Inflammatory macrophage (primary cell): Measurements from ENCODE around the gene SMARCAD1.

ENCODE experiments used
- DNase-seq, 2 donors: peaks; one replicate each; pipeline ENCODE4 v3.0.0-alpha.2; 2020 to 2022
- total RNA-seq, 18 experiments: gene quantifications; one replicate each; lab custom pipeline; 2026; ENCODE audit warnings: mixed read lengths in 6 of 18, inconsistent platforms in 2 of 18; lab: John Stamatoyannopoulos, UW

SMARCAD1 gene
- total RNA-seq, result 14.6 to 99.2 (median 68.3) reads per million in 18 experiments

GRCh38 chr4:94207469-94208224 is at the start of gene SMARCAD1:
TSS of gene SMARCAD1 (plus strand) at chr4:94207865. CDS start at chr4:94208395, 530 bp downstream.
- peak; percentile 94 to 96 for DNase-seq

GRCh38 chr4:94158883-94159282 is 48.8 kb upstream of the SMARCAD1 start:
- DNase-seq, result no peak

- no peak for DNase-seq
Measured at GRCh38 chr4:94159790-94160189, 47.9 kb upstream of the SMARCAD1 start.

- DNase-seq, result no peak
Measured at GRCh38 chr4:94160774-94161173, 46.9 kb upstream of the SMARCAD1 start.

- no peak for DNase-seq
Measured at GRCh38 chr4:94165256-94165655, 42.4 kb upstream of the SMARCAD1 start.

- no peak for DNase-seq
Measured at GRCh38 chr4:94168321-94168720, 39.3 kb upstream of the SMARCAD1 start.

- no peak for DNase-seq
Measured at GRCh38 chr4:94169803-94170372, 37.8 kb upstream of the SMARCAD1 start.

- peak in 1 of 2 donors; percentile 29 for DNase-seq
Measured at GRCh38 chr4:94171616-94172015, 36.0 kb upstream of the SMARCAD1 start.

GRCh38 chr4:94175553-94176261 is 32.0 kb upstream of the SMARCAD1 start:
- DNase-seq, result no peak

- DNase-seq, result no peak
Measured at GRCh38 chr4:94177822-94178221, 29.8 kb upstream of the SMARCAD1 start.

- DNase-seq, result no peak
Measured at GRCh38 chr4:94181815-94182214, 25.9 kb upstream of the SMARCAD1 start.

- no peak for DNase-seq
Measured at GRCh38 chr4:94202769-94203168, 4.9 kb upstream of the SMARCAD1 start.

- peak; percentile 16 to 19 for DNase-seq
Measured at GRCh38 chr4:94208266-94208665, 601 bp downstream of the SMARCAD1 start.

GRCh38 chr4:94208918-94209317 is 1.3 kb downstream of the SMARCAD1 start:
- no peak for DNase-seq

GRCh38 chr4:94211861-94212260 is 4.2 kb downstream of the SMARCAD1 start:
- no peak for DNase-seq

GRCh38 chr4:94214703-94215319 is 7.1 kb downstream of the SMARCAD1 start:
- DNase-seq, result no peak

GRCh38 chr4:94216394-94216793 is 8.7 kb downstream of the SMARCAD1 start:
- no peak for DNase-seq

GRCh38 chr4:94219402-94219801 is 11.7 kb downstream of the SMARCAD1 start:
- DNase-seq, result no peak

GRCh38 chr4:94221916-94222315 is 14.3 kb downstream of the SMARCAD1 start:
- DNase-seq, result no peak

GRCh38 chr4:94225449-94225848 is 17.8 kb downstream of the SMARCAD1 start:
- DNase-seq, result no peak

- no peak for DNase-seq
Measured at GRCh38 chr4:94226763-94227162, 19.1 kb downstream of the SMARCAD1 start.

GRCh38 chr4:94228493-94229216 is 21.0 kb downstream of the SMARCAD1 start:
- no peak for DNase-seq
